ENCODE results near the gene RGMA.

The RGMA gene

GRCh38 chr15:92992720-92993119 is 96.3 kb downstream of the RGMA start:
- Histone ChIP-seq H3K27ac (ENCODE audit: low read length) (no peak overlapping the region), H3K27me3 (ENCODE audit: low read depth, low read length) (no peaks in the 10 kb centered on the region), H3K4me3 (ENCODE audit: low read depth in 1 of 2, low read length in 2 of 2) (no peak overlapping the region), H3K36me3 (ENCODE audit: control insufficient read depth in 1 of 2, insufficient read depth in 2 of 2, low read length in 2 of 2) (peaks cover 59 to 68% of the 10 kb centered on the region in 2 donors), H3K9me3 (ENCODE audit: control insufficient read depth in 1 of 2, low read length in 2 of 2) (no peaks in the 10 kb centered on the region), H3K4me1 (ENCODE audit: control insufficient read depth in 1 of 2, insufficient read depth in 2 of 2, low read length in 2 of 2) (peaks cover 0 to 5% of the 10 kb centered on the region in 2 donors)

GRCh38 chr15:92990031-92990430 is 99.0 kb downstream of the RGMA start:
- no peaks in the 10 kb centered on the region for H3K27me3 ChIP-seq (ENCODE audit: low read depth, low read length)
- H3K27ac ChIP-seq (ENCODE audit: low read length): no peak overlapping the region
- peaks cover 58 to 64% of the 10 kb centered on the region in 2 donors for H3K36me3 ChIP-seq (ENCODE audit: control insufficient read depth in 1 of 2, insufficient read depth in 2 of 2, low read length in 2 of 2)
- peaks cover 0 to 5% of the 10 kb centered on the region in 2 donors for H3K4me1 ChIP-seq (ENCODE audit: control insufficient read depth in 1 of 2, insufficient read depth in 2 of 2, low read length in 2 of 2)
- no peak overlapping the region for H3K4me3 ChIP-seq (ENCODE audit: low read depth in 1 of 2, low read length in 2 of 2)
- no peaks in the 10 kb centered on the region for H3K9me3 ChIP-seq (ENCODE audit: control insufficient read depth in 1 of 2, low read length in 2 of 2)

GRCh38 chr15:92989470-92989869 is 99.5 kb downstream of the RGMA start:
- no peak overlapping the region for H3K4me3 ChIP-seq (ENCODE audit: low read depth in 1 of 2, low read length in 2 of 2)
- peaks cover 0 to 5% of the 10 kb centered on the region in 2 donors for H3K4me1 ChIP-seq (ENCODE audit: control insufficient read depth in 1 of 2, insufficient read depth in 2 of 2, low read length in 2 of 2)
- H3K36me3 ChIP-seq (ENCODE audit: control insufficient read depth in 1 of 2, insufficient read depth in 2 of 2, low read length in 2 of 2): peaks cover 63 to 66% of the 10 kb centered on the region in 2 donors
- H3K27me3 ChIP-seq (ENCODE audit: low read depth, low read length): no peaks in the 10 kb centered on the region
- H3K9me3 ChIP-seq (ENCODE audit: control insufficient read depth in 1 of 2, low read length in 2 of 2): no peaks in the 10 kb centered on the region
- H3K27ac ChIP-seq (ENCODE audit: low read length): no peak overlapping the region

All from muscle layer of duodenum (tissue), 2 donors.